Renal cortex interstitium (tissue), 11 donors: ENCODE measurements around the gene BNIPL. TPM values are rescaled to one million over a fixed set of nuclear protein-coding genes. Genes with fewer than 3 reads are reported as not detected.

ENCODE experiments used
- DNase-seq, 11 donors: peaks; one replicate each; pipeline ENCODE4 v3.0.0-alpha.2; 2013; ENCODE audit warnings: low read depth in 9 of 11, low spot score in 4 of 11; ENCODE audit errors: extremely low read depth in 1 of 11
- polyA plus RNA-seq, 3 donors: library from polyadenylated mRNA; unstranded; fragments of 120-200 nt; gene quantifications; one replicate each; pipeline ENCODE4 v1.2.1, GENCODE V29; 2013; ENCODE audit not compliant: insufficient read length in 3 of 3

BNIPL gene
- polyA plus RNA-seq, 3 donors: 1.6 to 3.6 (median 2.7) TPM

- DNase-seq: peak; percentile 90 to 98 (median 95)
These were observed 27.9 kb upstream of the BNIPL start, which contains the start of gene PRUNE1 for GRCh38 chr1:151008244-151009205. Gene PRUNE1, plus strand, starts transcription at chr1:151008449. Its CDS starts 184 bp downstream, at chr1:151008633.

GRCh38 chr1:151009206-151009587, 27.2 kb upstream of the BNIPL start:
- no peak for DNase-seq

DNA sequence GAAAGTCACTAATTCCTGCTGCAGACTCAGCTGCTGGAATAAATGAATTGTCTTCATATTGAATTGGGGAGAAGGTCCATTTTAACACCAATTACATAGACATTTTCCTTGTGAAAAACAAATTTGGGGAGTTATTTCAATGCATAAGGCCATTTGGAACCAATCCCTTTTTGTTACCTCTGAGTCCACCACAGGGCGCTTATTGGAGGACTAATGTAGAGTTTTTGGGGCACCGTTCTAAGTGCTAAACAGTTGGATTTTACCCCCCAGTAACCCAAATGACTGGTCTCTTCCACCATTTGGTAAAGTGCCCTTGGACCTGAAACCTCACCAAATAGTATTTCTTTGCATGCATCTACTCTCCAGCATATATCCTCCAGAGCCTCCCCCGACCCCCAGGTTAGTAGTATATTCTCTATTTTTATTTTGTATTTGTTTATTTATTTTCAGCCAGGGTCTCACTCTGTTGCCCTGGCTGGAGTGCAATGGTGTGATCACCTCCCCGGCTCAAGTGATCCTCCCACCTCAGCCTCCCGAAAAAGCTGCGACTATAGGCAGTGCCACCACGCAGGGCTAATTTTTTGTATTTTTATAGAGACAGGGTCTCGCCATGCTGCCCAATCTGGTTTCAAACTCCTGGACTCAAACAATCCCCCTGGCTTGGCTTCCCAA, 26.6 kb upstream of the BNIPL start:
- no peak for DNase-seq

DNA sequence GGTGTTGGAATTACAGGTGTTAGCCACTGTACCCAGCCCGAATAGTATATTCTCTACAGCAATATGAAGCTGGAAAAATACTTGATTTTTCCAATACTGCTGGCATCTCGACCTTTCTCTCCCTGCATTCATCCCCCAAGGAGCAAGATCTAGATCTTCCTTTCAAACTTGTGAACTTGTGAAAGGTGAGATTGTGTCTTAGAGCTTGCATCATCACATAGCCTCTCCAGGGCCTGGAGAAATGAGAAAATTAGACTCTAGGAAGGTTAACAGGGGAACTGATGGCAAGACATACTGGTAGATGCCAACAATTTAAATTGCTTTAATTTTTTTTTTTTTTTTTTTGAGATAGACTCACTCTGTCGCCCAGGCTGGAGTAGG, 26.1 kb upstream of the BNIPL start:
- no peak for DNase-seq

DNA sequence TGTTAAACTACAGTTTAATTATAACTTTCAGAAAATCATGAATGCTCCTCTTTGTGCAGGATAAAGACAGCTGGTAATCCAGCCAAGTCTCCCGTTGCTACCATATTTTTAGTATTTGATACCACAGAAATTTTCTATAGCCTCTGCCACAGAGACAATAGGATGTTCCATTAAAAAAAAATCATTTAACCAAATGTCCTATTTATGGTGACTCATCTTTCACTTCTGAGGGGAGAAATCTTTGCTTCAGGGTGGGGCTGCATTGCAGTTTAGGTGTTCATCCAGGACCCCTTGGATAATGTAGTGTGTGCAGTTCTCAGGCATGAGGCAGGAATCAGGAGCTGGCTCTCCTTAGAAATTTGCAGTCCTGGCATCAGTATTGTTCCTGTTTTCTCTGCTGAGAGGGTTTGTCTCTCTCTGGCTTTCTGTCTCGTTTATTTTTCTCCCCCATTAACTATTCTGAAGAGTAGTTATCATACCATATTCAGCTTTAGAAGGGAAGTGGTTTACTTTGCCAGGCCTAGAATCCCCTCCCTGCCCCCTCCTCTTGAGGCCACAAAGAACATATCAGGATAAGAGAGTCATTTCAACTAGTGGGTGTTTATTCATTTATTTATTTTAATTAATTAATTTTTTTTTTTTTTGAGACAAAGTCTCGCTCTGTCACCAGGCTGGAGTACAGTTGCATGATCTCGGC, 25.1 kb upstream of the BNIPL start:
- DNase-seq: no peak

DNA sequence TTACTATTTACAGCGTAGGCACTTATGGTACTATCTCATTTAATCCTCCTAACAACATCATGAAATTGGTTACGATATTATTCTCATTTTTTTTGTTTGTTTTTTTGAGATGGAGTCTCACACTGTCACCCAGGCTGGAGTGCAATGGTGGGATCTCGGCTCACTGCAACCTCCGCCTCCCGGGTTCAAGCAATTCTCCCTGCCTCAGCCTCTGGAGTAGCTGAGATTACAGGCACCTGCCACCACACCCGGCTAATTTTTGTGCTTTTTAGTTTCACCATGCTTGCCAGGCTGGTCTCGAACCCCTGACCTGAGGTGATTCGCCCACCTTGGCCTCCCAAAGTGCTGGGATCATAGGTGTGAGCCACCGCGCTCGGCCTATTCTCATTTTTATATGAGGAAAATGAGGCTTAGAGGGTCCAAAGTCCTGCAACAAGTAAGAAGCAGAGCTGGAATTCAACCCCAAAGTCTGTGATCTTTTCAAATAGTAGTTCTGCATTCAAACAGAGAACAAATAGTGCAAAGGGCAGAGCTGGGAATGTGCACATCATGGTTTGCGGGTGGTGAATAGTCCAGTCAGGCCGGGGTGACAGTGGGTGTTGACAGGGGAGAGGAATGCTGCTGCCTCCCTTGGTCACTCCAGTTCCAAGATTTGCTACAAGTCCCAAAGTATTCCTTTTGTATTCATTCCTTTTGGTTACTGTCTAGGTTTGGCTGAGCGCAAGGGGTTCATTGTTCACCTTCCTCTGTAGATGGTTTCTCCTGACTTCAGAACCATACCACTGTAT, 23.5 kb upstream of the BNIPL start:
- DNase-seq: no peak

DNA sequence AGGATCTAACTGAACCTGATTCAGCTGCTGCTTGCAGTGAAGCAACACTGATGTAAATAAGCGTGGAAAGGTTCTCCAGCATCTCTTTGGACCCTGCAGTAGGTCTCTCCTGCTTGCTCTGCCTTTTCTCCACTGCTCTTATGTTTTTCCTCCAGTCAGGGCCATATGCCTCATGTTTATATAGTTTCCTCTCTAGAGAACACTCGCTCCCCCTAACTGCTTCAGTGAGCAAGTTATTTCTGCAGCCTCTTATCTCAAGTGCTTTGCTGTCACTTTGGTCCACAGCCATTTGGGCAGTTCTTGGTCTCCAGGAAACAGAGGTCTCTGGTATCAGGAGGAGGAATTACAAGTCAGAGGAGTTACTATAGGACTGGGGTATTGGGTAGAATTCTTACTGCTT, 22.9 kb upstream of the BNIPL start:
- DNase-seq: peak in 7 of 11 donors; percentile 45 to 85 (median 73)

- peak in 5 of 11 donors; percentile 51 to 71 (median 56) for DNase-seq
These were observed 11.7 kb upstream of the BNIPL start for GRCh38 chr1:151024540-151025146.

GRCh38 chr1:151026460-151026859, 9.9 kb upstream of the BNIPL start:
- no peak for DNase-seq

DNA sequence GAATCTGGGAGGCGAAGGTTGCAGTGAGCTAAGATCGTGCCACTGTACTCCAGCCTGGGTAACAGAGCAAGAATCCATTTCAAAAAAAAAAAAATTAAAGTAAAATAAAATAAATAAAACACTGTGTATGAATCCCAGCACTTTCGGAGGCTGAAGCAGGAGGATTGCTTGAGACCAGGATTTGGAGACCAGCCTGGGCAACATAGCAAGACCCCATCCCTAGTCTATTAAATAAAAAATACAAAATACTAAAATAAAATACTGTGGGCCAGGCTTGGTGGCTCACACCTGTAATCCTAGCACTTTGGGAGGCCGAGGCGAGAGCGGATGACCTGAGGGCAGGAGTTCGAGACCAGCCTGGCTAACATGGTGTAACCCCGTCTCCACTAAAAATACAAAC, 4.2 kb upstream of the BNIPL start:
- no peak for DNase-seq

DNA sequence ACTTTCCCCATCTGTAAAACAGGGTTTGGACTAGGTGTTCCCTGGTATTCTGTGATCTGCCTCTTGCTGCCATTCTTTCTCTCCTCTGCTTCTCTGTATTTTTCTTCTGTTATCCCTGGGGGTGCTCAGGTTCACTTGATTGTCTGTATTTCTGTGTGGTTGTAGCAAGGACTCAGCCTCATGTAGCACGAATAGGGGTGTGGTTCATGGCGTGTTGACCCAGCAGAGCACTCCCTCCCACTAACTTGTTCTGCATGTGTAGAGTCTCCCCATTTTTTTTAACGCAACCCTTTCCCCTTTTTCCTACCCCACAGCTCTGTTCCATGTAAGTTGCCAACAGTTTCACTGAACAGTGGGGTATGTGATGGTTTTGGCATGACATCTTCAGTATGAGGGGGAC, 1.2 kb upstream of the BNIPL start:
- DNase-seq: no peak

GRCh38 chr1:151037032-151037431, 646 bp downstream of the BNIPL start:
- DNase-seq: no peak

GRCh38 chr1:151039521-151039920, 3.1 kb downstream of the BNIPL start:
- no peak for DNase-seq

GRCh38 chr1:151043163-151043562, 6.8 kb downstream of the BNIPL start:
- DNase-seq: no peak

DNA sequence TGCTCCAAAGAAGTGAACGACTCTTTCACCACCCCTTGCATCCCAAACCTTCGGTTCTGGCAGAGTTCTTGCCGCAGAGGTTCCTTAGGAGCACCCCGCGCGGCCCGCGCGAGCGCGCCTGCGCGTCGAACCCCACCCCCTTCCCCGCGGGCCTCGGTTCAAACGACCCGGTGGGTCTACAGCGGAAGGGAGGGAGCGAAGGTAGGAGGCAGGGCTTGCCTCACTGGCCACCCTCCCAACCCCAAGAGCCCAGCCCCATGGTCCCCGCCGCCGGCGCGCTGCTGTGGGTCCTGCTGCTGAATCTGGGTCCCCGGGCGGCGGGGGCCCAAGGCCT, 11.2 kb downstream of the BNIPL start, which contains the start of gene C1orf56:
Gene C1orf56, plus strand, starts transcription at position 161 of the 334 bp plus-strand sequence. Its CDS starts 97 bp downstream, at position 258.
- DNase-seq: peak in 8 of 11 donors; percentile 67 to 76 (median 72)

- DNase-seq: peak in 7 of 11 donors; percentile 49 to 76 (median 67)
These were observed 11.7 kb downstream of the BNIPL start for GRCh38 chr1:151047925-151048644.

DNA sequence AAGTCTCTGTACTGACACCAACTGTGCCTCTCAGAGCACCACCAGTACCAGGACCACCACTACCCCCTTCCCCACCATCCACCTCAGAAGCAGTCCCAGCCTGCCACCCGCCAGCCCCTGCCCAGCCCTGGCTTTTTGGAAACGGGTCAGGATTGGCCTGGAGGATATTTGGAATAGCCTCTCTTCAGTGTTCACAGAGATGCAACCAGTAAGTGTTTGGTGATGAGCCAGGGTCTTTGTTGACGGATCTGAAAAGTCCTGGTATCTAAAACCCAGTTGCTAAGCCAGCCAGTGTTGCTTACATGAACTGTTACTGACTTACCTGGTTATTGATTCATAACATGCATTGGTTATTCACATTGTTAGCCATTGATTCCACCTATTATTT, 12.3 kb downstream of the BNIPL start:
- no peak for DNase-seq

DNA sequence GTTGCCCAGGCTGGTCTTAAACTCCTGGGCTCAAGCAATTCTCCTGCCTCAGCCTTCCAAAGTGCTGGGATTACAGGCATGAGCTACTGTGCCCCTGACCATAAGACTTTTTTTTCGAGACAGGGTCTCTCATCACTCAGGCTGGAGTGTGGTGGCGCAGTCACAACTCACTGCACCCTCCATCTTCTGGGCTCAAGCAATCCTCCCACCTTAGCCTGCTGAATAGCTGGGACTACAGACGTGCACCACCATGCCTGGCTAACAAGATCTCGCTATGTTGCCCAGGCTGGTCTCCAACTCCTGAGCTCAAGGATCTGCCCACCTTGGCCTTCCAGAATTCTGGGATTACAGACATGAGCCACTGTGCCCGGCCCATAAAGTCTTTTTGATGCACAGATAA, 13.1 kb downstream of the BNIPL start:
- DNase-seq: no peak
